Stimulated activated CD8-positive, alpha-beta memory T cell treated with anti-CD3 and anti-CD28 coated beads, Interleukin-12 subunit alpha, Interleukin-12 subunit beta, amount 100 ng/mL, for 1 hour (primary cell): ENCODE data around the gene CALU.

Experiments used
- DNase-seq: peaks from one replicate; pipeline ENCODE4 v3.0.0-alpha.2; 2020; ENCODE audit warnings: low read depth

The CALU gene

DNA sequence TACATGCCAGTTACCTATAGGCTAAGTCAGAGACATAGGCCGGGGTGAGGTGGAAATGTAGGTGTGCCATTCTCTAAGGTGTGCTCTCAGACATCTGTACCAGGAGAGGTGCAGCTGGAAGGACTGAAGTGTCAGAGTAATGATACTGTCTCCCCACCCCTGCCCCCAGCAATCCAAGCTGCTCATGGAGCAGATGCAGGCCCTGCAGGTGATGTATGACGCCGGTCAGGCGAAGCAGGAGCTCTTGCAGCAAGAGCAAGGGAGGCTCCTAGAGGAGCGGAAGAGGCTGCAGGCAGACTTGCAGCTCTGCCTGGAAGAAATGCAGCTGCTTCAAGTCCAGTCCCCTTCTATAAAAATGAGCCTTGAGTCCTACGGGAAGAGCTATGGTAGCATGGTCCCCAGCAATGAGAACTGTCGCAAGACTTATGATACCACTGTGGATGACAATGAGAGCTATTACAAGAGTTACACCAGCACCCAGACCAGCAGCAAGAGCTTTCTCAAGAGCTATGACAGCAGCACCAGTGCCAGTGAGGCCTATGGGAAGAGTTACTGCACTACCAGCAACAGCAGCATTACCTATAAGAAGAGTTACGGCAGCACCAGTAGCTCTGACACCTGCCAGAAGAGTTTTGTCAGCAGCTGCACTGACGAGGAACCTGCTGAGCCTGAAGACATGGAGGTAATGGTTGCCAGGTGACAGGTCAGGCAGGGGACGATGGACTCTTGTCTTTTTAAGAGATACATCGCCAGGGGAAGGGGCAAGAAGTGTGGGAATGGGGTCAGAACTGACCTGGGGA, 72.7 kb downstream of the CALU start:
- DNase-seq: no peak

GRCh38 chr7:128812514-128813168, 73.5 kb downstream of the CALU start:
- no peak for DNase-seq

DNA sequence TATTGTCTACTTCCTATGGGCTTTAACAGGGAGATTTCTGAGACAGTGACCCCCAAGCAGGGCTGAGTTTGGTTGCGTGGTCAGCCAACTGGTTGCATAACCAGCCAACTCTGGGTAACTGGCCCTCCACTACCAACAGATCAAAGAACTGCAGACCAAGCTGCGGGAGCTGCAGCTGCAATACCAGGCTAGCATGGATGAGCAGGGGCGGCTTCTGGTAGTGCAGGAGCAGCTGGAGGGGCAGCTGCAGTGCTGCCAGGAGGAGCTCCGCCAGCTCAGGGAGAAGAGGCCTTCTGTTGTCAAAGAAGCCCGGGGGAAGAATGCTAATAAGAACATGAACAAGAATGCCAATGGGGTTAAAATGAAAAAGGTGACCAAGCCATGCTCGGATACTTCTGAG, 75.3 kb downstream of the CALU start:
- DNase-seq: no peak

DNA sequence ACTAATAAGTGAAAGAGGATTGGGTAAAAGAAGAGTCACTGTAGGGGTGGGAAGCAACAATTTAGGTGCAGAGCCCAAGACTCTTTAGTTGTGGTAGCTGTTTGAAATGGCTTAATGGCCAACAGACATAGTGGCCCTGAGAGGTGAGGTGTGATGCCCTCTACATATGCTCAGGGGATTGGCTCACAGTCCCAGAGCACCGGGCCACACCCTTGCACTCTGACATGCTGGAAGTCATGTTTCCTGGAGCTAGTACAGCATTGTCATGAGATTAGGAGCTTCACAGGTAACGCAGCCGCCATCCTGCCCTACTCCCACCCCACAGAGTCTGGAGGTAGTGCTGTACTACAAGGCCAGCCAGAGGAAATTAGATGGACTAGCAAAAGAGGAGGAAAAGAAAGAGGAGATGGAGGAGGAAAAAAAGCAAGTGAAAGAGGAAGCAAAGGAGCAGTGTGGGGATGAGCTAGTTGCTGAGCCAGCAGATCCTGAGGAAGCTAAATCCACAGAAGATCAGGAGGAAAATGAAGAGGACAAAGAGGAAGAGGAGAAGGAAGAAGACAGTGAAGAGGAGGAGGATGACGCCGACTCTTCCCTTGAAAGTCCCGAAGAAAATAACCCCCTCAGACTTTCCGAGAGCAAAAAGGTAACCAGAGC, 76.3 kb downstream of the CALU start:
- no peak for DNase-seq

GRCh38 chr7:128818694-128819093, 79.5 kb downstream of the CALU start:
- DNase-seq: no peak
